Gastroesophageal sphincter (tissue), 3 donors: ENCODE measurements around the gene ZSCAN29.

ENCODE experiments used
- CTCF ChIP-seq, 4 experiments: fragments of 200-600 bp in 2 of 4; fragments of 450-650 bp in 2 of 4; sonication (generic) in 1 of 4; IDR thresholded peaks; one replicate each; pipeline ENCODE4 v1.5.1; 2017 to 2019; ENCODE audit warnings: antibody characterized with exemption in 4 of 4, mild to moderate bottlenecking in 2 of 4, moderate library complexity in 2 of 4
- EP300 ChIP-seq: sonication (generic); formaldehyde crosslinking; IDR thresholded peaks from one replicate; pipeline ENCODE4 v1.6.1; 2017; ENCODE audit warnings: antibody characterized with exemption, mild to moderate bottlenecking

- TF ChIP-seq EP300 (no peak), CTCF (IDR thresholded peaks at IDR 0.05) (no peak)
Measured at GRCh38 chr15:43404130-43404529, 33.3 kb upstream of the ZSCAN29 start.
